Activated naive CD4-positive, alpha-beta T cell treated with anti-CD3 and anti-CD28 coated beads, Interleukin-2, amount 50 U/mL, for 16 hours (primary cell): ENCODE measurements around the gene NFIB.

Experiments
- DNase-seq: peaks from one replicate; pipeline ENCODE4 v3.0.0-alpha.2; 2020

NFIB gene

GRCh38 chr9:14209399-14210345 lies 104.3 kb downstream of the NFIB start:
- DNase-seq, result no peak

DNA sequence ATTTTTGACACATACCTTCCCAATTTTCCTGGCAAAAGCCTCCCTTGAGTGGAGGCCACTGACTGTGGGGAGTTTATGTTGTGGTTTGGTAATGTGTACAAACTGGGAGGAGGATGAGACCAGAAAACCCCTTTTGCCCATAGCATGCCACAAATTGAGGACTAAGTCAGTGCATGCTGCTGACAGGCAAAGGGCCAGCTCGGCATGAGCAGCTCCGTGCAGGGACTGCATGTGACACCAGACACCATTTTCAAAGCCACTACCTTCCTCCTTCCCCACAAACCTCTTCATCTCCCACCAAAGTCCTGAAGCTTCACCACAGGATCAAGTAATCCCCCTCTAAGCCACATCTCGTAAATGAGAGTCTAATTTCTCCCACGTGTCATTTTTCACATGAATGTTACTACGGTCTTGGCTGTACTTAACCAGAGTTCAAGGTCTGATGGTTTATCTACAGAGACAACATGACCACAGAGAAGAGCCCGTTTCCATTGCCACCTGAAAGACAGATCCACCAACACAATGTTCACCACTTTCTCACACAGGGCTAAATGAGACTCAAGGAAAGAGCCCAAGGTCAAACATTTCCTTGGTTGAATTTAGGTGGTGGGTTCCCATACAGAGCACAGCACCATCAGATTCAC lies 106.5 kb downstream of the NFIB start:
- DNase-seq, result no peak

- DNase-seq, result no peak
Observed at GRCh38 chr9:14205463-14205862, 108.5 kb downstream of the NFIB start.

DNA sequence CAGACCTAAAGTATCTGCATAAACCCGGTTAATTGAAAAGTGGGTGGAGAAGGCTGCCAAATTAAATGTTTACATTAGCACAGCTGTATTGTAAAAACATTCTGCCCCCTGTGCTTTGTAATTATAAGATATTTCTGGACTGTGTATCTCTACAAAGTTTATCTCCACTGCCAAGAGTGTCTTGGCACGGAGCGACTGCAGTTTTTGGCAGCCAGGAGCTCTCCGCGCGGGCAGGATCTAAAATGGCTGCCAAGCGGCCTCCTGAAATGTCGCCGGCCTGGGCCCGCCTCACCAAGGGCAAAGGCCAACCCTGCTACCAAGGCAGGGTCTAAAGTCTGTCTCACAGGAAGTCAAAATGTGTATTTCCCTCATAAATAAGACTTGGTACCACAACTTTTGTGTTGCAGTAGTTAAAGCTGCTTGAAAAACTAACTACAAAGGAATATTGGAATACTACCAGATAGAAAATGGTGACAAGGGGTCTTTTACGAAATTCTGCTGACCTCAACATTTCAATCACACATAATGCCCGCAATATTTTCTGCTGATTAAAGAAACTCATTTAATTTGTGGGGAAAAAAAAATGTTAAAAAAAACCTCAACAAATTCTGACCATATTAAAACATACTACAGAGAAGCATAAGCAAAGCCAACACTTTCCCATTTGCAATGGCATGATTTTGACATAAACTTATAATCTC lies 110.4 kb downstream of the NFIB start:
- DNase-seq, result no peak

DNA sequence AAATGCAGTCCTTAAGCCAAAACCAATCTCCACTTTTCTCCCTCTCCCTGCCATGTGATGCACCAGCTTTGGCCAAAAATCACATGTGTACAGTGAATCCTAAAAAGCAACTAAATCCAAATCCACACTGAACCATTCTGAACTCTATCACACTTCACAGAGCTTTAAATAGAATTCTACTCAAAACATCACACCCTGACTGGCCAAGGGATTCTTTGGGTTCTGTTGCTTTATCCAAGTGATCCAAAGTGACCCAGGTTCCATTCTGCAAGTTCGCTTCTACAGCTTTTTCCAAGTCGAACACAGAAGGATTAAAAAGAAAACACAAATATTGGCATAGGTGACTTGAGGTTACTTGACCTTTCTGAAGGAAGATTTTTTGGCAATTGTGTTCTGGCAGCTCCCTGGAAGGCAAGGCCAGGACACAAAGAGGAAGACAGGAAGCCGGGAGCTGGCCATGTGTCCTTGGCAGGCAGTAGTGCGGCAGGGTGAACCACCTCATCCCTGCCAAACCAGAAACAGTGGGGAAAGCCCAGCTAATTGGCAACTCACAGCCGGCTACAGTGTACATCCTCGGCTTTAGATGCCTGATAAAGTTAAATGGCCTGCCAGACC lies 115.0 kb downstream of the NFIB start:
- DNase-seq, result no peak

DNA sequence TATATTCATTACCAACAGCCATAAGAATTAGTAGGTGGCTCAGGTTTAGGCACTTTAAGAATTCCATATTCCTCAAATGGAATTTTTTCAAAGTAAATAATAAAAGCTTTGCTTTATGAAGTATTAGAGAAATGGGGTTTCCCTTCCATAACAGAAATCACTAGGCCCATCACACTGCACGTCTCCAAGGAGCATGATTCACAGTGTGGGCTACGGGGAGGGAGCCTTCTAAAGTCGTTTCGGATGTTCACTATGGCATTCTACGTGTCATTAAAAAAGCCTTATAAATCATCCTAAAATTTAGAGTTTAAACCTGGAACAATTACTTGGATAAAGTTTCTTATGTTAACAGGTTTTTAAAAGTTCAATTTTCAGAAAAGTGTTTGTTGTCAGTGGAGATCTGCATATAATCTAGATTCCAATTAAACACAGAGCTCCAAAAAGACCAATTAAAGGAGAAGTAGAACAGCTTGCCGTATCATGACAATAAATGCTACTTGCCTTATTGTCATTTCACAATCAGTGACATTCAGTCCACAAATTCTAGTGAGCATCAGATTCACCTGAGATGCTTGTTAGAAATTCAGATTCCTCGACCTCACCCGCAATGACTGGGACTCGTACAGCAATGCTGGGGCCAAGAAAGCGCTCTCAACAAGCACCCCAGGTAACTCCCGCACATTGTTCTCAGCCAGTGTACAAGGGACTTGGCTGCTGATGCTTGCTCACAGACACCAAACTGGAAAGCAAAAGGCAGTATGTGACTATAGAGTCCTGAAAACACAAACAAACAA lies 115.7 kb downstream of the NFIB start:
- DNase-seq, result no peak

GRCh38 chr9:14197325-14197858 lies 116.5 kb downstream of the NFIB start:
- no peak for DNase-seq

DNA sequence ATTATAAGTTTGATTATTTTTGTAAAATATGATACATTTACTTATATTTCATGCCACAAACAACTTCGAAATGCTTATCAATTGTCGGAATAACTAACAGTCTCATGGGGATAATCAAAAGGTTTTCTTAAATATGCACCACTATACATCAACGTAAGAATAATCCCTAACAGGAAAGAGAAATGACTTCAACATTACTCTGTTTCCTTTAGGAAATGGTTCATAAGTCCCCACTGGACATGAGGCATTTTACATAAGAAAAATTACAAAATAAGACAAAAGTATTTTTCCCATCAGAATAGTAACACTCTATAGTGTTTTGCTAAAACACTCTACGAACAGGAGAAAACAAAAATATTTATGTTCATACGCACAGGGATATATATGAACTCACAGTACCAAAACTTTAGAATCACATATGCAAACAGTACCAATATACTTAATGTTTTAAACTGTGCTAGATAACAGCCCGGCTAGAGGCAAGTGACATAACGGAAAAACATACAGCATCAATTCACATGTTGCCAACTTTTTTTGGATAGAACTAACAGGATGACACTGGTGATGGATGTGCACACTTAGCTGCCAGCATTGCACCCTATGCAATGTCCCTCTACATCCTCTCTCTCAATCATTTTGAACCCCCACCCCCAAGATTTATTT lies 120.5 kb downstream of the NFIB start:
- no peak for DNase-seq

DNA sequence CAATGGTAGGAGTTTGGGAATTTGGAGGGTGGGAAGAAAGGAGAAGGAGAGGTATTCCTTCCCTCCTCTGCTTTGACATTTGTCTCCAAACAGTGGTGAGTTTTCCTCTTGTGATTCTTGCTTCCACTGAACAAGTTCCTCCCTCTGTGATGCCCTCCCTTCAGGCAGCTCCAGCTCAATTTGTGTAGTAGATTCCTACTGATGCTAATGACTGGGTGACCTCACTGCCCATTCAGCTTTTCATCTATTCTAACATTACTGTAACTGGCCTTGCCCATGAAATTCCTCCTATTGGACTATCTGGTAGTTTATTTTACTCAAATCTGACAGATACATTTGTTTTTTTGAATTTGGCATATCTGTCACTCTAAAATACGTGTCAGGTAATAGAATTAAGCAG lies 121.4 kb downstream of the NFIB start:
- no peak for DNase-seq

GRCh38 chr9:14191512-14191911 lies 122.4 kb downstream of the NFIB start:
- no peak for DNase-seq

DNA sequence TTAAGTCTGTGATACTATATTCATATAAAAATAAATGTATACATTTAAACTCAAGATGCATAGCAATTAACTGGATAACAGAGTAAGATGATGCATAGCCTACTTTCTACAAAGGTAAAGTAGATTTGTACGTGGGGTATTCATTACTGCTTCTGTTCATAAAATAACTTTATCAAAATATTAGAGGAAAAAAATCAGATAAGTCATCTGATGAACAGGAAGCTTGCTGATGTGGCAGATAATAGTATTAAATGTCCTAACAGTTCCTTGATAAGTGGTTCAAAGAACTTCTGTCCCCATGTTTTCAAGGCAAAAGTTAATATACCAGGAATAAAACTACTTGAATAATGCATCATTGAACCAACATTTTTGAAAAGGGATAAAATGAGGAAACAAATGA lies 123.7 kb downstream of the NFIB start:
- DNase-seq, result no peak

GRCh38 chr9:14189578-14189977 lies 124.4 kb downstream of the NFIB start:
- no peak for DNase-seq

DNA sequence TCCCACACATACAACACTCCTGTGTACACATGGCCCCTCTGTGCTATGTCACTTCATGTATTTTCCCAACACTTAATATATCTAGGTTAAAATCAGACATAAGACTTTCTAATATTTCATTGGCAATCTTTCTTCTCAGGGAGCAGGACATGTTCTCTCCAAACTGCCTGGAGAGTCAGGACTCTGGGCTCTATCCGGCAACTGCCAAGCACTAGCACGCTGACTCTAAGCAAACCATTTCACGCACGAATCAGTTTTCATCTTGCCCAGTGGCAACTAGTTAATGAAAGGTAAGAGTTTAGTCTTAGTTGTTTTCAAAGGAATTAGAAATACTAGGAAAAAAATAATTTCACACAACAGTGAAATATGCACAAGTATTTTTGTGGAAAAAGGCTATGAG lies 124.8 kb downstream of the NFIB start:
- no peak for DNase-seq

DNA sequence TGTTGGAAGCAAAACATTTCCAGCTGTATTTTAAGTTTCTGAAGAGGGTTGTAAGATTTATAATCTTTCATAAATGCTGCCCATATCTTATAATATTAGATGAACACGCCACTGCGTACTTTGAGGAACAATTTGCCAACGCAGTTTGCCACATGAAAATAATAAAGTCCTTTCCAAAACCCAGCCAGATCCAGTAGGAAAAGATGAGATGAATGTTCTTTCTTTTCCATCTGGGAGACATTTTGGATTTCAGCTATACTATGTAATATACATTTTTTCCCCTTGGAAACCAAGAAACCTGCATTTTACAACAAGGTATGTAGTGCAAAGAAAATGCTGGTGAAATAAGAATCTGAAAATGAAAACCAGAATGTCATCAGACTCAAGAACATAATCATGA lies 125.4 kb downstream of the NFIB start:
- no peak for DNase-seq

- no peak for DNase-seq
Observed at GRCh38 chr9:14188011-14188410, 125.9 kb downstream of the NFIB start.

GRCh38 chr9:14186096-14186495 lies 127.8 kb downstream of the NFIB start:
- DNase-seq, result no peak

GRCh38 chr9:14185016-14185415 lies 128.9 kb downstream of the NFIB start:
- no peak for DNase-seq

- no peak for DNase-seq
Observed at GRCh38 chr9:14183001-14183400, 130.9 kb downstream of the NFIB start.

GRCh38 chr9:14180960-14181537 lies 132.9 kb downstream of the NFIB start:
- DNase-seq, result no peak

GRCh38 chr9:14180093-14180959 lies 133.6 kb downstream of the NFIB start:
- no peak for DNase-seq
